ENCODE data around the gene NCSTN.

Gene NCSTN

DNA sequence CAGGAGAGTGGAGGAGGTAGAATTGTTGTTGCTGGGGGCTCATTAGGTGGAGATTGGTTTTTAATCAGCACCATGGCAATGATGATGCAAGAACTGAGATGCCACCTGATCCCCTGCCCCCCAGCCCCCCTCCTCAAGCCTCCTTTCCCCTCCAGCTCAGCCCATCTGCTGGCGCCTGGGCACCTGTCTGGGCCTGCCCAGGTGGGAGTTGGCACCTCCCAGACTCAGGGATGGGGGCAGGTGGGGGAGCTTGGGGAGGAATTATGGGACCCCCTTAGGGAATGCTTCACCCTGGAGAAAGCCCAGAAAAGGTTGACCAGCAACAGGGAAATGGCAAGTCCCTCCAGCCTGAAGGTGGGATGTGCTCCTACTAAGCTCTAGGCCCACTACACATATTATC is 22.1 kb downstream of the NCSTN start:
- no peak for TF ChIP-seq TAF1 (IDR thresholded peaks at IDR 0.05; ENCODE audit: low read depth)
- no peak for TF ChIP-seq TEAD4 (IDR thresholded peaks at IDR 0.05)
- no peak for TF ChIP-seq YY1 (IDR thresholded peaks at IDR 0.05; ENCODE audit: low read depth)
- no peak for TF ChIP-seq NFIC (IDR thresholded peaks at IDR 0.05)
- no peak for TF ChIP-seq TCF12 (IDR thresholded peaks at IDR 0.05; ENCODE audit: low read depth)
- TF ChIP-seq CEBPB (IDR thresholded peaks at IDR 0.05), result no peak
- no peak for TF ChIP-seq REST (IDR thresholded peaks at IDR 0.05; ENCODE audit: low read depth)
- no peak for TF ChIP-seq USF1 (IDR thresholded peaks at IDR 0.05)
- TF ChIP-seq EP300 (IDR thresholded peaks at IDR 0.05; ENCODE audit: borderline replicate concordance), result no peak
- TF ChIP-seq ZBTB7A (IDR thresholded peaks at IDR 0.05; ENCODE audit: low read depth), result no peak
- no peak for TF ChIP-seq RAD21 (IDR thresholded peaks at IDR 0.05; ENCODE audit: low read depth)
- no peak for TF ChIP-seq EGR1 (IDR thresholded peaks at IDR 0.05)
- TF ChIP-seq, protein P1, sequence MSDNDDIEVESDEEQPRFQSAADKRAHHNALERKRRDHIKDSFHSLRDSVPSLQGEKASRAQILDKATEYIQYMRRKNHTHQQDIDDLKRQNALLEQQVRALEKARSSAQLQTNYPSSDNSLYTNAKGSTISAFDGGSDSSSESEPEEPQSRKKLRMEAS (IDR thresholded peaks at IDR 0.05), result no peak

- TF ChIP-seq YY1 (IDR thresholded peaks at IDR 0.05; ENCODE audit: low read depth) (no peak), ZBTB7A (IDR thresholded peaks at IDR 0.05; ENCODE audit: low read depth) (0 out of 2 replicates have a peak, but pooled peaks have one; percentile 44), CEBPB (IDR thresholded peaks at IDR 0.05) (no peak), EGR1 (IDR thresholded peaks at IDR 0.05) (no peak), NFIC (IDR thresholded peaks at IDR 0.05) (no peak), TEAD4 (IDR thresholded peaks at IDR 0.05) (no peak)
- TF ChIP-seq, protein P1 (IDR thresholded peaks at IDR 0.05), result no peak
Observed at GRCh38 chr1:160366731-160367515, 23.7 kb downstream of the NCSTN start, which contains the start of gene NHLH1. Gene NHLH1, plus strand, starts transcription at chr1:160367071. Its CDS starts 3,661 bp downstream, at chr1:160370732.

- TF ChIP-seq USF1 (IDR thresholded peaks at IDR 0.05) (no peak), CREB1 (IDR thresholded peaks at IDR 0.05; ENCODE audit: low read depth) (no peak), TCF12 (IDR thresholded peaks at IDR 0.05; ENCODE audit: low read depth) (no peak), TEAD4 (IDR thresholded peaks at IDR 0.05) (no peak)
Observed at GRCh38 chr1:160367516-160367900, 24.3 kb downstream of the NCSTN start.

- TF ChIP-seq EGR1 (IDR thresholded peaks at IDR 0.05) (no peak), USF1 (IDR thresholded peaks at IDR 0.05) (no peak)
Observed at GRCh38 chr1:160367934-160368923, 25.0 kb downstream of the NCSTN start.

- TF ChIP-seq TEAD4 (IDR thresholded peaks at IDR 0.05), result no peak
- TF ChIP-seq, protein P1 (IDR thresholded peaks at IDR 0.05), result no peak
- TF ChIP-seq TCF12 (IDR thresholded peaks at IDR 0.05; ENCODE audit: low read depth), result no peak
- no peak for TF ChIP-seq EGR1 (IDR thresholded peaks at IDR 0.05)
- TF ChIP-seq EP300 (IDR thresholded peaks at IDR 0.05; ENCODE audit: borderline replicate concordance), result no peak
- TF ChIP-seq TAF1 (IDR thresholded peaks at IDR 0.05; ENCODE audit: low read depth), result no peak
- no peak for TF ChIP-seq CEBPB (IDR thresholded peaks at IDR 0.05)
- no peak for TF ChIP-seq RAD21 (IDR thresholded peaks at IDR 0.05; ENCODE audit: low read depth)
- no peak for TF ChIP-seq ZBTB7A (IDR thresholded peaks at IDR 0.05; ENCODE audit: low read depth)
- TF ChIP-seq REST (IDR thresholded peaks at IDR 0.05; ENCODE audit: low read depth), result no peak
Observed at GRCh38 chr1:160369087-160369486, 25.9 kb downstream of the NCSTN start.
